HepG2 (cell line): Measurements from ENCODE around the gene TNFAIP1. TPM values are rescaled to one million over a fixed set of nuclear protein-coding genes. Genes with fewer than 3 reads are reported as not detected.

Source experiments
- AFF4 ChIP-seq: sonication (generic); formaldehyde crosslinking; IDR thresholded peaks from 2 replicates; pipeline ENCODE4 v1.4.0; 2020; ENCODE audit warnings: missing genetic modification reagents
- FOSL2 ChIP-seq: sonication (generic); formaldehyde crosslinking; IDR thresholded peaks from 2 replicates; pipeline ENCODE4 v1.4.0; 2020; ENCODE audit warnings: missing genetic modification reagents
- NFKBIZ ChIP-seq: IDR thresholded peaks from 2 replicates; pipeline ENCODE4 v1.6.1; 2018; ENCODE audit warnings: missing genetic modification reagents, missing compliant biosample characterization
- TGIF2 ChIP-seq: IDR thresholded peaks from 2 replicates; pipeline ENCODE4 v1.6.1; 2016; ENCODE audit warnings: control low read depth, missing compliant biosample characterization
- XRCC5 ChIP-seq: fragments of 200-400 bp; formaldehyde crosslinking; optimal IDR thresholded peaks from 2 replicates; pipeline ENCODE3; 2017; ENCODE audit warnings: mild to moderate bottlenecking, low read length
- ZNF44 ChIP-seq: sonication (generic); formaldehyde crosslinking; IDR thresholded peaks from 2 replicates; pipeline ENCODE4 v1.5.1; 2020; ENCODE audit warnings: mild to moderate bottlenecking, missing genetic modification reagents
- polyA plus RNA-seq, 8 experiments: library from polyadenylated mRNA; depleted of rRNA in 3 of 8; stranded (reverse) in 7 of 8; unstranded in 1 of 8; fragments of >200 nt; fragmentation: Illumina TruSeq in 4 of 8; extraction: Trizol in 4 of 8; gene quantifications; 2 replicates each; pipeline versions ENCODE4 v1.2.1 to v1.2.3, GENCODE V29; 2011 to 2016; ENCODE audit warnings: low read depth in 4 of 8, missing spikeins in 1 of 8, mixed read lengths in 1 of 8; ENCODE audit not compliant: insufficient read depth in 1 of 8
- total RNA-seq, 5 experiments: library from RNA; depleted of rRNA; stranded (reverse); fragments of >200 nt; fragmentation: Illumina TruSeq; extraction: Trizol; gene quantifications; 2 replicates each; pipeline ENCODE4 v1.2.3, GENCODE V29; 2016; ENCODE audit warnings: low read depth in 1 of 5
- TF ChIP-seq, protein P1 (sequence below), 2 experiments: fragments of 450-650 bp in 1 of 2; sonication (generic) in 1 of 2; formaldehyde crosslinking in 1 of 2; IDR thresholded peaks; 2 replicates each; pipeline versions ENCODE4 v1.6.1 to v1.8.0; 2016 to 2022; ENCODE audit warnings: antibody characterized with exemption in 1 of 2, mild to moderate bottlenecking in 1 of 2, missing genetic modification reagents in 1 of 2

TNFAIP1 gene
- total and polyA plus RNA-seq, 2 of the 13 experiments (the other 11 are each of a cell fraction or from before 2014, with no cell fraction given), result 17.5 to 40.6 TPM

DNA sequence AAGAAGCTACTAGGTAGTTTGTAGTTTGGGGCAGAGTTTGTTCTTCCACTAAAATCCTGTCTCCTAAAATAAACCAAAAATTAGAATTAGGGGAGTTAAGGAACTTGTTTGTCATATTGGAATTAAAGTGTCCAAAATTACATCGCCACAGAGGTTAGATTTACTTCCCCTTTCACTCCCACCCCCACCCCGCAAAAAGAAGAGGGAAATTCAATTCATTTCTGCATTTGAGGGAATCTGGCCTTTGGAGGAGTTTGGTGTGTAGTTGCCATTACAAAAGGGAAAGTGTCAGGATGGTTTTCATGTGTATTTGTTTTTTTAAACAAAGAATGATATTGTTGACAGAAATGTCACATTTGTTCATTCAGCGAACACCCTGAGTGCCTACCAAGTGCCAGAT, 10.8 kb upstream of the TNFAIP1 start (continued):
- TF ChIP-seq AFF4 (CRISPR knock-in tag) (no peak), XRCC5 (no peak), FOSL2 (CRISPR knock-in tag) (no peak), NFKBIZ (CRISPR knock-in tag) (no peak), ZNF44 (CRISPR knock-in tag) (no peak), TGIF2 (no peak)
- TF ChIP-seq, protein P1, sequence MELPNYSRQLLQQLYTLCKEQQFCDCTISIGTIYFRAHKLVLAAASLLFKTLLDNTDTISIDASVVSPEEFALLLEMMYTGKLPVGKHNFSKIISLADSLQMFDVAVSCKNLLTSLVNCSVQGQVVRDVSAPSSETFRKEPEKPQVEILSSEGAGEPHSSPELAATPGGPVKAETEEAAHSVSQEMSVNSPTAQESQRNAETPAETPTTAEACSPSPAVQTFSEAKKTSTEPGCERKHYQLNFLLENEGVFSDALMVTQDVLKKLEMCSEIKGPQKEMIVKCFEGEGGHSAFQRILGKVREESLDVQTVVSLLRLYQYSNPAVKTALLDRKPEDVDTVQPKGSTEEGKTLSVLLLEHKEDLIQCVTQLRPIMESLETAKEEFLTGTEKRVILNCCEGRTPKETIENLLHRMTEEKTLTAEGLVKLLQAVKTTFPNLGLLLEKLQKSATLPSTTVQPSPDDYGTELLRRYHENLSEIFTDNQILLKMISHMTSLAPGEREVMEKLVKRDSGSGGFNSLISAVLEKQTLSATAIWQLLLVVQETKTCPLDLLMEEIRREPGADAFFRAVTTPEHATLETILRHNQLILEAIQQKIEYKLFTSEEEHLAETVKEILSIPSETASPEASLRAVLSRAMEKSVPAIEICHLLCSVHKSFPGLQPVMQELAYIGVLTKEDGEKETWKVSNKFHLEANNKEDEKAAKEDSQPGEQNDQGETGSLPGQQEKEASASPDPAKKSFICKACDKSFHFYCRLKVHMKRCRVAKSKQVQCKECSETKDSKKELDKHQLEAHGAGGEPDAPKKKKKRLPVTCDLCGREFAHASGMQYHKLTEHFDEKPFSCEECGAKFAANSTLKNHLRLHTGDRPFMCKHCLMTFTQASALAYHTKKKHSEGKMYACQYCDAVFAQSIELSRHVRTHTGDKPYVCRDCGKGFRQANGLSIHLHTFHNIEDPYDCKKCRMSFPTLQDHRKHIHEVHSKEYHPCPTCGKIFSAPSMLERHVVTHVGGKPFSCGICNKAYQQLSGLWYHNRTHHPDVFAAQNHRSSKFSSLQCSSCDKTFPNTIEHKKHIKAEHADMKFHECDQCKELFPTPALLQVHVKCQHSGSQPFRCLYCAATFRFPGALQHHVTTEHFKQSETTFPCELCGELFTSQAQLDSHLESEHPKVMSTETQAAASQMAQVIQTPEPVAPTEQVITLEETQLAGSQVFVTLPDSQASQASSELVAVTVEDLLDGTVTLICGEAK (IDR thresholded peaks at IDR 0.05), result no peak
- TF ChIP-seq, protein P1 (CRISPR knock-in tag; IDR thresholded peaks at IDR 0.05), result no peak
